ENCODE measurements around the gene SNUPN.
"Not testable (repeated sequence)": the region's sequence is repeated elsewhere in the genome, so short reads cannot be mapped to it uniquely, and the experiment has no call there.

Gene SNUPN

GRCh38 chr15:75637245-75638009 lies 11.9 kb upstream of the SNUPN start:
- no peak for DNase-seq (ENCODE audit: low spot score)

- no peak for DNase-seq (ENCODE audit: low spot score)
These were observed 10.5 kb upstream of the SNUPN start for GRCh38 chr15:75636026-75636425.

GRCh38 chr15:75633922-75634321 lies 8.4 kb upstream of the SNUPN start:
- DNase-seq (ENCODE audit: low spot score): not testable (repeated sequence)

GRCh38 chr15:75631935-75632334 lies 6.4 kb upstream of the SNUPN start:
- no peak for DNase-seq (ENCODE audit: low spot score)

- DNase-seq (ENCODE audit: low spot score): no peak
These were observed 3.0 kb downstream of the SNUPN start for GRCh38 chr15:75622505-75622904.

- DNase-seq (ENCODE audit: low spot score): no peak
These were observed 4.6 kb downstream of the SNUPN start for GRCh38 chr15:75620841-75621391.

GRCh38 chr15:75620058-75620820 lies 5.3 kb downstream of the SNUPN start:
- no peak for DNase-seq (ENCODE audit: low spot score)

GRCh38 chr15:75616766-75617165 lies 8.8 kb downstream of the SNUPN start:
- DNase-seq (ENCODE audit: low spot score): no peak

- no peak for DNase-seq (ENCODE audit: low spot score)
These were observed 18.5 kb downstream of the SNUPN start for GRCh38 chr15:75606711-75607699.

- no peak for DNase-seq (ENCODE audit: low spot score)
These were observed 19.5 kb downstream of the SNUPN start for GRCh38 chr15:75606026-75606425.

- no peak for DNase-seq (ENCODE audit: low spot score)
These were observed 26.1 kb downstream of the SNUPN start for GRCh38 chr15:75599401-75599800.

GRCh38 chr15:75598361-75598760 lies 27.2 kb downstream of the SNUPN start:
- DNase-seq (ENCODE audit: low spot score): no peak

GRCh38 chr15:75597667-75598341 lies 27.7 kb downstream of the SNUPN start:
- DNase-seq (ENCODE audit: low spot score): no peak

- DNase-seq (ENCODE audit: low spot score): no peak
These were observed 28.7 kb downstream of the SNUPN start for GRCh38 chr15:75596703-75597345.

- no peak for DNase-seq (ENCODE audit: low spot score)
These were observed 31.2 kb downstream of the SNUPN start for GRCh38 chr15:75594276-75594675.

GRCh38 chr15:75591655-75592364 lies 33.7 kb downstream of the SNUPN start:
- DNase-seq (ENCODE audit: low spot score): no peak

GRCh38 chr15:75590239-75590638 lies 35.3 kb downstream of the SNUPN start:
- DNase-seq (ENCODE audit: low spot score): no peak

GRCh38 chr15:75589071-75589470 lies 36.5 kb downstream of the SNUPN start:
- DNase-seq (ENCODE audit: low spot score): no peak

- DNase-seq (ENCODE audit: low spot score): not testable (repeated sequence)
These were observed 39.1 kb downstream of the SNUPN start for GRCh38 chr15:75586422-75586821.

- DNase-seq (ENCODE audit: low spot score): no peak
These were observed 41.4 kb downstream of the SNUPN start for GRCh38 chr15:75584121-75584520.
